CD4-positive, alpha-beta memory T cell (primary cell): ENCODE data around the gene GABBR1. TPM values are rescaled to one million over a fixed set of nuclear protein-coding genes. Genes with fewer than 3 reads are reported as not detected.

Experiments
- CTCF ChIA-PET: fragments of 350-600 bp; sonication (Branson Sonifier 250); formaldehyde crosslinking; loops from one replicate; lab custom pipeline; 2021; ENCODE audit warnings: inconsistent platforms; ENCODE audit not compliant: partially characterized antibody; lab: Charles Lee
- POLR2A ChIA-PET: fragments of 350-600 bp; sonication (Branson Sonifier 250); formaldehyde crosslinking; loops from one replicate; lab custom pipeline; 2021; ENCODE audit not compliant: partially characterized antibody; lab: Charles Lee
- DNase-seq, 5 donors: peaks; one replicate each; pipeline versions ENCODE4 v3.0.0 to v3.0.0-alpha.2; 2020 to 2022; ENCODE audit warnings: mixed read lengths in 1 of 5
- H3K27ac ChIP-seq: one replicate; pipeline ENCODE4 v1.7.0; 2013; ENCODE audit warnings: low read depth, low read length
- H3K27me3 ChIP-seq: 2 replicates; pipeline ENCODE4 v1.7.0; 2013; ENCODE audit warnings: mild to moderate bottlenecking, low read length, moderate library complexity; ENCODE audit not compliant: insufficient read depth
- H3K36me3 ChIP-seq: 2 replicates; pipeline ENCODE4 v1.7.0; 2013; ENCODE audit warnings: mild to moderate bottlenecking, low read length, moderate library complexity; ENCODE audit not compliant: insufficient read depth
- H3K4me1 ChIP-seq: 2 replicates; pipeline ENCODE4 v1.7.0; 2013; ENCODE audit warnings: mild to moderate bottlenecking, low read length, moderate library complexity; ENCODE audit not compliant: insufficient read depth
- H3K4me3 ChIP-seq, 2 donors: one replicate each; pipeline ENCODE4 v1.7.0; 2013; ENCODE audit warnings: low read length in 2 of 2, mild to moderate bottlenecking in 1 of 2
- H3K9me3 ChIP-seq, 2 donors: one replicate each; pipeline ENCODE4 v1.7.0; 2013; ENCODE audit warnings: low read length in 2 of 2, control low read depth in 1 of 2; ENCODE audit not compliant: control insufficient read depth in 1 of 2
- H3K27ac Mint-ChIP-seq, 7 donors: one replicate each; pipeline ENCODE4 v1.8.0; 2020 to 2021; ENCODE audit warnings: mixed read lengths in 7 of 7, mild to moderate bottlenecking in 6 of 7, inconsistent platforms in 3 of 7, moderate library complexity in 3 of 7
- H3K27me3 Mint-ChIP-seq, 2 donors: one replicate each; pipeline ENCODE4 v1.8.0; 2020 to 2021; ENCODE audit warnings: mixed read lengths in 2 of 2
- H3K36me3 Mint-ChIP-seq, 2 donors: one replicate each; pipeline ENCODE4 v1.8.0; 2020 to 2021; ENCODE audit warnings: mixed read lengths in 2 of 2, inconsistent platforms in 1 of 2, mild to moderate bottlenecking in 1 of 2
- H3K4me1 Mint-ChIP-seq, 4 donors: one replicate each; pipeline ENCODE4 v1.8.0; 2020 to 2021; ENCODE audit warnings: mixed read lengths in 4 of 4, mild to moderate bottlenecking in 1 of 4
- H3K4me3 Mint-ChIP-seq, 8 donors: one replicate each; pipeline ENCODE4 v1.8.0; 2020 to 2021; ENCODE audit warnings: mixed read lengths in 8 of 8, mild to moderate bottlenecking in 7 of 8, moderate library complexity in 6 of 8, inconsistent platforms in 3 of 8
- H3K9me3 Mint-ChIP-seq, 8 donors: one replicate each; pipeline ENCODE4 v1.8.0; 2020 to 2021; ENCODE audit warnings: mixed read lengths in 8 of 8, mild to moderate bottlenecking in 5 of 8, inconsistent platforms in 3 of 8, moderate library complexity in 1 of 8
- intact Hi-C: fragments of 100-400 bp; cut with micrococcal nuclease; formaldehyde crosslinking; loops from one replicate; pipeline ENCODE4 v1.15.1; 2023
- polyA plus RNA-seq, 2 donors: library from polyadenylated mRNA; unstranded; fragments of 300-500 nt; fragmentation: Illumina TruSeq; gene quantifications; one replicate each; pipeline ENCODE4 v1.2.3, GENCODE V29; 2021
- total RNA-seq, 2 experiments: library from RNA; stranded (reverse); gene quantifications; one replicate each; pipeline ENCODE4 v1.2.3, GENCODE V29; 2021

The GABBR1 gene
- total and polyA plus RNA-seq, 4 experiments from 2014 or later = 1.8 to 58.9 (median 30.2) TPM

GRCh38 chr6:29630315-29630714 lies 2.7 kb downstream of the GABBR1 start:
- Histone ChIP-seq H3K9me3 (no peaks in the 10 kb centered on the region), H3K4me1 (peaks cover 50% of the 10 kb centered on the region), H3K27ac (no peak overlapping the region), H3K36me3 (no peaks in the 10 kb centered on the region), H3K4me3 (no peak overlapping the region), H3K27me3 (no peaks in the 10 kb centered on the region)
- intact Hi-C loops = loop anchor here (5.0 kb wide), 1 partner anchor 793 kb away; no protein-coding TSS in a partner anchor
- no peak for DNase-seq
- ChIA-PET POLR2A (interaction anchor here (1.0 kb wide), 1 partner anchor 20 kb away, joined by 3 read pairs; no protein-coding TSS in a partner anchor), CTCF (interaction anchor here (1.2 to 21.8 kb wide), 2 partner anchors 11 to 24 kb away, joined by 3 to 336 read pairs; partner anchors contain the start of gene MOG)
- peak overlapping the region in 5 of 8 donors; percentile 5 to 94 (median 88) for H3K4me3 Mint-ChIP-seq
- no peaks in the 10 kb centered on the region for H3K27me3 Mint-ChIP-seq
- H3K36me3 Mint-ChIP-seq = peaks cover 0 to 5% of the 10 kb centered on the region in 2 donors
- peaks cover 42 to 77% (median 53%) of the 10 kb centered on the region in 4 donors for H3K4me1 Mint-ChIP-seq
- peak overlapping the region in 1 of 7 donors; percentile 24 for H3K27ac Mint-ChIP-seq
- peaks cover 0 to 1% (median 0%) of the 10 kb centered on the region in 8 donors for H3K9me3 Mint-ChIP-seq

DNA sequence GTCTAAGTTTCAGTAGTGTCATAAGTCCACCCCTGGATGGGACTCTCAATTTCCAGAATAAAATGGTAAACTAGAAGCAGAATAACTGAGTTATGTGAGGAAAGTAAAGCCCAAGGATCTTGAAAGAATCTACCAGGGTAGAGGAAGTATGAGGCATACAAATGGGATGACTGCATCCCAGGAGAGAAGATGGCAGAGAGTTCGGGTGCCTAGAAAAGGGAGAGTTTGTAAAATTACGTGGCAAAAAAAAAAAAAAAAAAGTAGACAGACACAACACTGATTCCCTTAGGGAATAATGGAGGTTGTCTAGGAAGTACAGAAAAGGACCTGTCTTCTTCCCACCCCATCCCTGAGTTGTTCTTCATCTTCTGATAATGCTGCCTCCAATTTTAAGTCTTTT lies 3.4 kb downstream of the GABBR1 start:
- DNase-seq = no peak
- Mint-ChIP-seq H3K27ac (peak overlapping the region in 4 of 7 donors; percentile 29 to 88 (median 66)), H3K27me3 (no peaks in the 10 kb centered on the region), H3K4me1 (peaks cover 42 to 76% (median 53%) of the 10 kb centered on the region in 4 donors), H3K9me3 (peaks cover 0 to 1% (median 0%) of the 10 kb centered on the region in 8 donors), H3K36me3 (peaks cover 0 to 5% of the 10 kb centered on the region in 2 donors), H3K4me3 (peak overlapping the region; percentile 19 to 96 (median 90))
- Histone ChIP-seq H3K27ac (no peak overlapping the region), H3K27me3 (no peaks in the 10 kb centered on the region), H3K4me3 (no peak overlapping the region), H3K36me3 (no peaks in the 10 kb centered on the region), H3K4me1 (peaks cover 50% of the 10 kb centered on the region), H3K9me3 (no peaks in the 10 kb centered on the region)
- intact Hi-C loops = no loop called here
- POLR2A ChIA-PET = interaction anchor here (1.0 to 3.2 kb wide), 2 partner anchors 20 kb away, joined by 3 to 21 read pairs; no protein-coding TSS in a partner anchor
- CTCF ChIA-PET = interaction anchor here (0.6 to 21.8 kb wide), 5 partner anchors 12 to 716 kb away, joined by 3 to 336 read pairs (median 3); partner anchors contain the start of gene MOG

DNA sequence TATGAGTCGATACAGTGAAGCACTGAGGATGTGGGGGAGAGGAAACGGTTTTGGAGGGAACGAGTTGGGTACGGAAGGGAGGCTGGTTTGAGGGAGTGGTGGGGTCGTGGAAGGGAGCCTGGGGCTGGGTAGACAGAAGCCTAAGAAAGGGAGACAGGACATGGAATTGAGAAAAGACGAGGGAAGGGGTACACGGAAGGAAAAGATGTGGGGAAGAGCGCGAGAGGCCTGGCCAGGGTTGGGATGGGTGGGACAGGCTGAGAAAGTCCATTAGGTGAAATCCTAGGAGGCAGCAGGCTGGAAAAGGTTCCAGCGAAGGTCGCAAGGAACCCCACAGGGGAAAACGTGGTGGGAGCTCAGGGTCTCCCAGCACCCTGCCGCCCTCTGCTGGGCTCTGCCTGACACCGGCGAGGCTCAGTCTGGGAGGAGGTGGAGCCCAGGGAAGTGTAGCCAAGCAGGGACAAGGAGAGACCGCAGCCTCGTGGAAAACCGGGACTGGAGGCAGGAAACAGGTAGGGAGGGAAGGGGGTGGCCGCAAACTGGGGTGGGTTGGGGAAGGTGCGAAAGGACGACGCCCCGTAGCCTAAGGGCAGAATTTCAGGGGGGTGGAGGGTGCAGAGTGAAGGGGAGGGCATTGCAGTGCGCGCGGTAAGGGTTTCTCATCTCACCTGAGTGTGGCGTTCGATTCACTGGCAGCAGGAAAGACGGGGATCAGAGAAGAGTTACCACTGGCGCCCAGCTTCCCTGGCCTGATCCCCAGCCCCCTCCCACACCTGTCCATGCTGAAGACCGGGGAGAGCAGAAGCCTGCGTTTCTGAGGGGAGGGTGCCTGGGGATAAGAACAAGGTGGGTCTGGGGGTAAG lies 4.3 kb downstream of the GABBR1 start:
- peak overlapping the region; percentile 41 for H3K27ac ChIP-seq
- H3K27me3 Mint-ChIP-seq = no peaks in the 10 kb centered on the region
- peak; percentile 28 to 64 (median 37) for DNase-seq
- ChIA-PET POLR2A (interaction anchor here (0.6 to 3.2 kb wide), 3 partner anchors 12 to 21 kb away, joined by 3 to 21 read pairs (median 8); no protein-coding TSS in a partner anchor), CTCF (interaction anchor here (0.6 to 21.8 kb wide), 6 partner anchors 11 to 715 kb away, joined by 3 to 336 read pairs (median 6); partner anchors contain the start of gene MOG)
- peaks cover 0 to 6% of the 10 kb centered on the region in 2 donors for H3K36me3 Mint-ChIP-seq
- H3K9me3 Mint-ChIP-seq = peaks cover 0 to 1% (median 0%) of the 10 kb centered on the region in 8 donors
- H3K4me1 ChIP-seq = peaks cover 43% of the 10 kb centered on the region
- H3K4me1 Mint-ChIP-seq = peaks cover 39 to 67% (median 48%) of the 10 kb centered on the region in 4 donors
- peak overlapping the region; percentile 57 to 65 for H3K4me3 ChIP-seq
- intact Hi-C loops = loop anchor here (1.0 kb wide), 1 partner anchor 23 kb away; no protein-coding TSS in a partner anchor
- H3K27ac Mint-ChIP-seq = peak overlapping the region; percentile 54 to 88 (median 81)
- no peaks in the 10 kb centered on the region for H3K36me3 ChIP-seq
- H3K27me3 ChIP-seq = no peaks in the 10 kb centered on the region
- peak overlapping the region; percentile 87 to 96 (median 90) for H3K4me3 Mint-ChIP-seq
- H3K9me3 ChIP-seq = no peaks in the 10 kb centered on the region

DNA sequence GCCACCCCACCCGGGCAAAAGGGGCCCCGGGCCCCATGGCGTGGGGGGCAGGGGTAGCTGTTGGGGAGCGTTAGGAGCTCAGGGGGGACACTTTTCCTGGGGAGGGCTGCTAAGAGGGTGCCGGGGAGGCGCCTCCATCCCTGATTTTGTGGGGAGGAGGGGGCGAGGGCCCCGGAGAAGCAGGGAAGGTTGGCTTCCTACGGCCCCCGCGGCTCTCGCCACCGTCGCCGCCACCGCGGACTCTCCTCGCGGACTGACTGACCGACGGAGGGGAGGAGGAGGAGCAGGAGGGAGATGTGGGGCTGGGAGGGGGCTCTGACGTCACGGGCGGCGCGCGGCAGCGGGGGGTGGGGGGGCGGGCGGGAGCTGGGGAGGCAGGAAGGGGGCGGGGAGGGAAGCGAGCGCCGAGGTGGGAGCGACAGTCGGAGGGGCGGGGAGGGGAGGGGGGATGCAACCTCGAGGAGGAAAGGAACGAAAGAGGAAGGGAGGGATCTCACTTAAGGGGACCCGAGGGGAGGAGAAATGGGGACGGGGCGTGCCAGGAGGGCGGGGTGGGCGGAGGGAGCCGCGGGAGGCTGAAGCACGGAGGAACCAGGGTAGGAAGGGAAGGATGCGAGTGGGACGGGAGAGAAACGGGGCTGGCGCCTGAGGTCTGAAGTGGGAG lies 5.1 kb downstream of the GABBR1 start:
- CTCF ChIA-PET = interaction anchor here (0.9 to 21.8 kb wide), 5 partner anchors 11 to 26 kb away, joined by 3 to 336 read pairs (median 8); partner anchors contain the start of gene MOG
- Histone ChIP-seq H3K4me1 (peaks cover 37% of the 10 kb centered on the region), H3K4me3 (peak overlapping the region; percentile 57 to 65), H3K36me3 (no peaks in the 10 kb centered on the region), H3K27me3 (no peaks in the 10 kb centered on the region), H3K27ac (peak overlapping the region; percentile 45), H3K9me3 (no peaks in the 10 kb centered on the region)
- peak; percentile 37 to 75 (median 47) for DNase-seq
- peak overlapping the region; percentile 87 to 96 (median 90) for H3K4me3 Mint-ChIP-seq
- peaks cover 35 to 60% (median 43%) of the 10 kb centered on the region in 4 donors for H3K4me1 Mint-ChIP-seq
- H3K27ac Mint-ChIP-seq = peak overlapping the region; percentile 45 to 88 (median 81)
- intact Hi-C loops = loop anchor here (1.0 kb wide), 1 partner anchor 23 kb away; no protein-coding TSS in a partner anchor
- POLR2A ChIA-PET = interaction anchor here (1.2 to 3.2 kb wide), 3 partner anchors 14 to 22 kb away, joined by 6 to 21 read pairs (median 8); no protein-coding TSS in a partner anchor
- H3K27me3 Mint-ChIP-seq = no peaks in the 10 kb centered on the region
- H3K9me3 Mint-ChIP-seq = peaks cover 0 to 1% (median 0%) of the 10 kb centered on the region in 8 donors
- H3K36me3 Mint-ChIP-seq = peaks cover 2 to 6% of the 10 kb centered on the region in 2 donors

GRCh38 chr6:29626948-29627754 lies 5.8 kb downstream of the GABBR1 start:
- Mint-ChIP-seq H3K27ac (peak overlapping the region; percentile 66 to 92 (median 90)), H3K4me1 (peaks cover 35 to 58% (median 42%) of the 10 kb centered on the region in 4 donors)

More at GRCh38 chr6:29626948-29627754, 5.8 kb downstream of the GABBR1 start:
- Histone ChIP-seq H3K4me1 (peaks cover 36% of the 10 kb centered on the region), H3K9me3 (no peaks in the 10 kb centered on the region), H3K27me3 (no peaks in the 10 kb centered on the region), H3K4me3 (peak overlapping the region in 1 of 2 donors; percentile 47), H3K27ac (peak overlapping the region; percentile 45), H3K36me3 (no peaks in the 10 kb centered on the region)
- no peak for DNase-seq
- Mint-ChIP-seq H3K4me3 (peak overlapping the region; percentile 56 to 80 (median 78)), H3K9me3 (peaks cover 0 to 1% (median 0%) of the 10 kb centered on the region in 8 donors), H3K36me3 (peaks cover 7 to 9% of the 10 kb centered on the region in 2 donors), H3K27me3 (no peaks in the 10 kb centered on the region)
- CTCF ChIA-PET = interaction anchor here (2.1 to 21.8 kb wide), 3 partner anchors 10 to 27 kb away, joined by 8 to 336 read pairs (median 11); partner anchors contain the start of gene MOG
- POLR2A ChIA-PET = interaction anchor here (1.7 to 3.2 kb wide), 2 partner anchors 14 to 23 kb away, joined by 6 to 21 read pairs; no protein-coding TSS in a partner anchor
- intact Hi-C loops = no loop called here
